Umbilical cord (tissue), 2 donors: Measurements from ENCODE around the gene ZIM2. TPM values are rescaled to one million over a fixed set of nuclear protein-coding genes. Genes with fewer than 3 reads are reported as not detected.
"Not testable (repeated sequence)": the region's sequence is repeated elsewhere in the genome, so short reads cannot be mapped to it uniquely, and the experiment has no call there.

Experiments
- DNase-seq: peaks from one replicate; pipeline ENCODE4 v3.0.0-alpha.2; 2015; ENCODE audit warnings: low spot score
- total RNA-seq: library from RNA; depleted of rRNA; stranded (reverse); fragments of >200 nt; gene quantifications from one replicate; pipeline ENCODE4 v1.2.3, GENCODE V29; 2014; ENCODE audit warnings: low replicate concordance; ENCODE audit not compliant: insufficient read depth

The ZIM2 gene
- total RNA-seq, result 24.1 TPM

DNA sequence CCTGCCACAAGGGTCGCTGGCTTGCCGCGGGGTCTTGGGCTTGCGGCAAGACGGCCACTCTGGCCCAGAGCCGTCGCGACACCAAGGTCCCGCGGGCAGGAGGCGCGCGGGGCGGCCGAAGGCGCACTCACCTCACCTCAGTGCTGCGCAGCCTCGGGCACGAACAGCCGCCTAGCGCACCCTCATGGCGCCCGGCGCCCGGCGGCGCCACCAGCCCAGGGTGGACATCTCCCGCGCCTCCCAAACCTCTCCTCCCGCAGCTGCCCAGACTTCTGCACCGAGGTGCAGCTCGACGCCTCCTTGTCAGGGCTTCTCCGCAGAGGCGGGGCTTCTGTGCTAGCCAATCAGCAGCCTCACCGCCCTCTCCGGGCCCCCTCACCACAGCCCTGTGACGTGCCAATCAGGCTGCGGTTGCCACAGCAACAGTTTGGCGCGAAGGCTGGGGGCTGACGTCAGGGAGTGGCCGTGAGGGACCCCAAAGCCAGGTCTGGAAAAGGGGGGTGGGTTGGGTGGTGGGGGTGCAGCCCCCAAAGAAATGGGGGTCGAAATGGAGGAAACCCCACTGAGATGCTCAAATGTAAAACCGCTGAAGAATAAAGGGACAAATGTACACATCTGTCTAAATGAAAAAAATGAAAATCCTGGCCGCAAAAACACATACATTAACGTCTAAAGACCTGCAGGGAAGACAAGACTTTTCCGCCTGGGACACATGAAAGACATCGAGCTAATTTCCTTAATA is at the start of gene ZIM2, which contains the start of gene PEG3:
Gene ZIM2 (minus strand): TSS at position 276 of the 742 bp plus-strand sequence. CDS start 16,449 bp downstream, outside the sequence.
Gene PEG3 (minus strand): TSS at position 276 of the 742 bp plus-strand sequence. CDS start 16,071 bp downstream, outside the sequence.
- peak; percentile 91 for DNase-seq

DNA sequence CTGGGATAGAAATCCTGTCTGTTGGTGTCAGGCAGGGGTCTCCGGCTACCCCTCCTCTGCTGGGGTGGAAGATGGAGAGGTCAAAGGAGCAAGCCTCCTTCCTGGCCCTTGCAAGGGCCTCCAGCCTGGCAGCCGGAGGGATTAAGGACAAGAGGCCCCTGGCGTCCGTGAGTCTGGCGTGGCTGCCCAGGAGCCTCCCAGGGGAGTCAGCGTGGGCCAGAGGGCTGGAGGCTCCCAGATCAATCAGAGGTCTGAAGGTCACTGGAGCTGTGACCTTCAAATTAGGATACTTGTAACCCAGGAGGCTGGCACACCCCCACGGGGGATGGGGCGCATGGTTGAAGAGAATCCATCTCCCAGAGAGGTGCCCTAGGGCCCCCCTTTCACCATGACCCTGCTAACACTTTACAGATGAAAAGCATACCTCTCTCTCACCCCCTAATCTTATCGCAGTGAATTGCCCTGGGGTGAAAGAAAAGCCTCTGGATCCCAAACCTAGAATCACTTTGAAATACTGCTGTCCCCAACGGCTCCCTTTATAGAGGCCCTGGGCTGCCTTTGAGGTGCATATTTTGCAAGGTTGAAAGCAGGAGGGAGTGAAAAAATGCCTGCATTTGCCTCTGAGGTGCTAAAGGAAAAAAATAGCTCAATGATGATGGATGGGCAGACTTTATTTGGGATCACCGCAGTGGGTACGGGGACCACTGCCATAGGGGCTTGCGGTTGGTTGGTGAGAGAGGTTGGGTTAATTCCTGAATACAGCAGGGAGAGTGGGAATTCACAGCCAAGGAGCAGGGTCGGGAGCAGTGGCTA is 44.9 kb upstream of the ZIM2 start:
- peak; percentile 57 for DNase-seq

DNA sequence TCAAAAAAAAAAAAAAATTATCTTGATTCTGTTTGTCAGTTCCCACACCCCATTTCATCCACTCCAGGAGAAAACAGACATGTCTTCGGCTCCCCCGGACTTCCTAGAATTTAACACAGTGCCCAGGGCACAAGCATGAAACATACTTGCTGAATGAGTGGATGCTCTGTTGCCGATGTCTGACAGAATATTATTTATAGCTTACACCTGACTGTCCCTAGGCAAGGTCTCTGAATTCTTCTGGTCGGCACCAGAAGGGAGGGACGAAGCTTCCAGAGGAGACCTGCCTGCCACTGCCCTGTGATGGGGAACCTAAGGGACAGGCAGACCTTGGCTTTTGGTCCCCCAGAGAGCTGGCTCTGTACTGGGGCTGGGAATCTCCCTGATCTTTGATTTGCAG is 43.9 kb upstream of the ZIM2 start:
- peak; percentile 46 for DNase-seq

DNA sequence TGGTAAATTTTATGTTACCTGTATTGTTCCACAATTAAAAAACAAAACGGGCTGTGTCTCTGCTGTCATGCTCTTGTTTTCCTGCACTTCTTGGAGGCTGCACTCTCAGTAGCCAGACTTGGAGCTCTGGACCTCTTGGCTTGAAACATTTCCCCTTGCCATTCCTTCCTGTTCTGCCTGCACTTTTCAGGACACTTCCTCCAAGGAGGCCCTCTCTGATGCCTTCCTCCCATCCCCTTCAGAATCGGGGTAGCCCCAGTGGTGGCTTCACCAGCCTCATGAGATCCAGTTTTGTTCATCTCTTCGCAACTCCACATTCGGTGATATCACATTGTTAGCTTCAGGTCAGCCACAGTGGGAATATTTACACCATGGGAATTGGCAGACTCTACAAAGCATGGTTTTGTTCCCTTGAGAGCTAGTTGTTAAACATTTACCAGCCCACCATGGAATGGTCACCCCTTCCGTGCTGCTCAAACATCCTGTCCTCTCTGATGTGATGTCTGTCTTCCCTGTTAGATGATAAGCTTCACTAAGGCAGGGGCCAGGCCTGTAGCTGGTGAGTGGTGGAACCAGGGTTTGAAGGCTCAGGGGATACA is 40.2 kb upstream of the ZIM2 start:
- no peak for DNase-seq

DNA sequence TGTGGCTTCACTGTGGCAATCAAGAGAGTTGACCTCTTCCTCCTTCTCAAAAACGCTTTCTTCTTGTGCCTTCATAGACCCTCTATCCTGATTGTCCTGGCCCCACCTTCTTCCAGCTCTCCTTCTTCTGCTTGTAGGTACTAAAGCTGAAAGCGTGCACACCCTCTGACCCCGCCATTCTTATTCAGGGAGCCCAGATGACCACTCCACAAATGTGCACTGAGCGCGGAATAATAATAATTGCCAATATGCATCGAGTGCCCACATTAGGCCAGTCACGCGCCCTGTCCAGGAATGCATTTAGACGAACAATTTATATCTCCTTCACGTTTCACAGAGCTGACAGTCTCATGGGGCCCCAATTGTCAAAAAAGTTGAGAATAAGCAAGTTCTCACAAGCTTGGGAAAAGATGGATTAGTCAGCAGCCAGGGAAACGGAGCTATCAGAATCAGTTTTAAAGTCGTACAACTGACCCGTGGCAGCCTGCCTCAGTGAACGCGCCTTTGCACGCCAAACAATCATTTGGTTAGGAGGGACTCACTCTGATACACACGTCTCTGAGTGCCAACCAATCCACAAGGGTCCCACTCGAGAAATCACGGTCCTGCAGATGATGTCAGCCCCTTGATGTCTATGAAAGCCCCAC is 36.7 kb upstream of the ZIM2 start:
- peak; percentile 40 for DNase-seq

DNA sequence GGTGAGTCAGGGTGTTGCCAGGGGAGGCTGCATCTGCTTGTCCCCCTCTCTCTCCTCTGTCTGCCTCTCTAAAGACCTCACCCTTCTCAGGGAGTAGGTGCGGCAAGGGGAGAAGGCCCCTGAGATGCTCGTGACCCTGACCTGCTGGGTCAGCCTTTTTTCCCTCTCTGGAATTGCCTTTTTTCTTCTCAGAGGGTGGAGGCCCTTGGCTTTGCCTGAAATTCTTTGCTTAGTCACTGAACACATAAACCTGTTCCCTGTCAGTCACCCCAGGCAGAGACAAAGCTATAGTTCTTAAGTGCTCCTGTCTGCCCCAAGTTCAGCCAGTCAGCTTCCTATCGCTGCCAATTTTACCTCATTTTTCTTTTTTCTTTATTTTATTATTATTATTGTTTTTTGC is 35.2 kb upstream of the ZIM2 start:
- no peak for DNase-seq

DNA sequence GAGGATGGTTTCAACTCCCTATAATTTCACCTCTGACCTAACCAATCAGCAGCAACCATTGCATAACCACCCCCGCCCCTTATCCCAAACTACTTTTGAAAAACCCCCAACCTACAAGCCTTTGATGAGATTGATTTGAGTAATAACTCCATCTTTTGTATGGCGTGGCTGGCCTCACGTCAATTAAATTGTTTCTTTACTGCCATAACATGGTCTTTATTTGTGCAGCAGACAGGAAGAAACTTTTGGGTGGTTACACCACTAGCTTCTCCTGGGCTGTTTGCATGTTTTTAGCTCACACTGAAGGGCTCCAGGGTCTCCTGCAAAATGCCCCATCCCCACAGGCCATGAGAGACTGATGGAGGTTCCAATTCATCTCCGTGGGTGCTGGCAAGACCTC is 34.0 kb upstream of the ZIM2 start:
- DNase-seq, result no peak

DNA sequence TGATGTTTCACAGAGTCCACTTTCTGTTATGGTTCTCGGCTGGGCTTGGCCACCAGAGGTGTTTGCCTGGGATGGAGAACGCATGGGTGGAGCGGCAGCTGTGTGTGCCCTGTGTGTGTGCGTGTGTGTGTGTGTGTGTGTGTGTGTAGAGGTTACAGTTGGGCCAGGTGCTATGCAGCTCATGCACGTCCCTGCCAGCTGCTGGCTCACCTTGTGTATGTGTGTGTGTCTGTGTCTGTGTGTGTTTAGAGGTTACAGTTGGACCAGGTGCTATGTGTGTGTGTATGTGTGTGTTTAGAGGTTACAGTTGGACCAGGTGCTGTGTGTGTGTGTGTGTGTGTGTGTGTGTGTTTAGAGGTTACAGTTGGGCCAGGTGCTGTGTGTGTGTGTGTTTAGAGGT is 33.0 kb upstream of the ZIM2 start:
- no peak for DNase-seq

DNA sequence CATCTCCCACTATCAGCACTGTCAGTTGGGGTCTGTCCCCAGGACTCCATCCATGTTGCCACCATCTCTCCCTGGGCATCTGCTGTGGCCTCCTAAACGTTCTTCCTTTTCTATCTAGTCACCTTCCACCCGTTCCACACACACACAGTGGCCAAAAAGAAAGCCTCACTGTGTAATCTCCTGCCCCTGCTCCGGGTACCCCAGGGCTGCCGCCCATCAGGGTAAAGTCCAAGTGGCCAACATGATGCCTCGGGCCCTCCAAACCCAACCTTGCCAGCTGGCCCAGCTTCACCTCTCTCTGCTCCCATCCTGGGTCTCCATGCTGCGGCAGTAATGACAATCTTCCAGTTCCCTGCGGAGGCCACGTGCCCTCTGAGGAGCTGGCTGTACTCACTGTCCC is 29.4 kb upstream of the ZIM2 start:
- no peak for DNase-seq

DNA sequence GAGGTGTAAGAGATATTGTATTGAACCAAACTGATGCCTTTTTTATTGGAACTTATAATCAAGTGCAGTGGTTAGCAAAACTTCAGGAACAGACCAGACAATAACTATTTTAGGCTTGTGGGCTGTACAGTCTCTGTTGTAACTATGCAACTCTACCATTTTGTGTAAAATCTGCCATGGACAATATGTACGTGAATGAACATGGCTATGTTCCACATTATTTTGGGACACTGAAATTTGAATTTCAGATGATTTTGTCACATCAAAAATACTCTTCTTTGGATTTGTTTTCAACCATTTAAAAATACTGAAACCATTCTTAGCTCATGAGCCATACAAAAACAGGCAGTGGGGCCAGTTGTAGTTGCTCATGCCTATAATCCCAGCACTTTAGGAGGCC is 27.9 kb upstream of the ZIM2 start:
- no peak for DNase-seq

DNA sequence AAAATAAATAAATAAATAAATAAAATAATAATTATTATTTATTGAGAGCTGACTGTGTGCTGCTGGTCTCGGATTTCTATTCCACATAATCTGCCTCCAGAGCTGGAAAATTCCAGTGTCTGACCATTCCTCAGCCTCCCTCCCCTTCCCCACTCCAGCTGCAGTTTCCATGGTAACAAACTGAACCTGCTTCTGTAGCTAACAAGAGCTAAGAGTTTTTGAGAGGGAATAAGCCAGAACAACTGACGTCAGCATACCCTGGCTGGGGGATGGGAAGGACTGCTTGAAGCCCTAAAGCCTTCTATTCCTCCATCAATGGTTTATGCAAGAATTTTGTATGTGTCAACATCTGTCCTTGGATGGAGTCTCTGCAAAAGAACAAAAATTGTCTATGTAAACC is 26.0 kb upstream of the ZIM2 start:
- peak; percentile 89 for DNase-seq

DNA sequence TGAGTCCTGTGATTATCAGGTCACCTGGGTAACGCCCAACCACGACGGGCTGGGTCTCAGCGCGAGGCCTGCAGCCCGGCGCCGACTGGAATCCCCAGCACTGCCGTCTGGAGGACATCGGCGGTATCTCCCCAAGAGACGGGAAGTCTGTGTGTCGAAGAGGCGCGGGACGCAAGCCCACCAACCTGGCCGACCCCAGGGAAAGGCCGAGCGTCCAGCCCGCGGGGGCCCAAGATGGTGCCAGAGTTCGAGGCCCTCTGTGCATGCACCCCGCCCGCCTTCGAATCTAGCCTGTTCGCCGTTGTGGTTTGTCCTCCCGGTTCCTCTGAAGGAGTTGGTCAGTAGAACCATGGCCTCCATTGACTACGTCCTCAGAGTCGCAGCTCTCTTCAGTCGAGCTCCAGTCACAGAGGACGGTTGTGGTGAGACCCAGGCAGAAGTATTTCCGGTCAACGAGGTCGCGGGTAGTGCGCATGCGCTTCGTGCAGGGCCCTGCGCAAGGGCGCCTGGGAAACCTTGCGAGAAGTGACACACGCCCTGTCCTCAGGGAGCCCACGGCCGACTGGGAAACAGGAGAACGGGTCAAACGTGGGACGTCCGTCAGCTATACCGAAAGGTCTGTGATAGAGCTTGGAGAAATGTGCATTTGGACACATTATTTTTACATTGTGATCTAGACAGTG is 24.1 kb upstream of the ZIM2 start:
- DNase-seq, result no peak

DNA sequence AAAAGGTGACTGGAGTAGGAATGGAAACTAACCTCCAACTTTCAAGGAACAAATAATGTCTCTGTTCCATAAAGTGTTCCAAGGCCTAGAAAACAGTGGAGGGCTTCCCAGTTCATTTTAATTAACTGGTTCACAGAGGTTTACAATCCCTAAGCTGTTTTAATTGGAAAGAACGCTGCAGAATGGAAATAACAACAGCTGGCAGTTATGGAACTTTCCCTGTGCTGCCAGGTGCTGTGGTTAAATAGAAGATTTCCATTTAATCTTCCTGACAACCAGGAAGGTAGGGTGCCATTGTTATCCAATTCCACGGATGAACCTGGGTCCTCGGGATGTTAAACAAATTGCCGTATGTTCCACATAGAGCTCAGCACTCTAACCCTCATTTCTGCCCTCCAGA is 22.2 kb upstream of the ZIM2 start:
- no peak for DNase-seq

DNA sequence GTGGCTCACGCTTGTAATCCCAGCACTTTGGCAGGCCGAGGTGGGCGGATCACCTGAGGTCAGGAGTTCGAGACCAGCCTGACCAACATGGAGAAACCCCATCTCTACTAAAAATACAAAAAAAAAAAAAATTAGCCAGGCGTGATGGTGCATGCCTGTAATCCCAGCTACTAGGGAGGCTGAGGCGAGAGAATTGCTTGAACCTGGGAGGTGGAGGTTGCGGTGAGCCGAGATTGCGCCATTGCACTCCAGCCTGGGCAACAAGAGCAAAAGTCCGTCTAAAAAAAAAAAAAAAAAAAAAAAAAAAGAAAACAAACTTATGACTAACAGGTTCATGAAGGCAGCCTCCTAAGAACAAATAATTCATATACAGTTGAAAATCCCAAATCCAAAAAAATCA is 19.9 kb upstream of the ZIM2 start:
- DNase-seq, result not testable (repeated sequence)

DNA sequence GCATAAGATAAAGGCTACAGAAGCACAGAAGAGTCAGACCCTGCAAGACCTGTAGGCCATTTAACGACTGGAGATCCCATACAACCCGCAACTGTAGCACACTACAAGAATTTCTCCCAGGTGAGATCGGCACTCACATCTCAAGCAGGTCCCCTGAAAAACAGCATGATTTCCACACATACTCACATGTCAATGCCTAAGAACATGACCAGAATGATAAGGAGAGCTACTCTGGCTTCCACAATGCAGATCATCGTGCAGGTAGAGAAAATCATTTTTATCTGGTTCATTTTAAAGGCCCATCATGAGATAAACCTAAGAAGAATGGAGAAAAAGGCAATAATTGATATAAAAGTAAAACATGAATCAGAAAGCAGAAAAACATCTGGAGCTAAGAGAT is 17.5 kb upstream of the ZIM2 start:
- DNase-seq, result no peak

DNA sequence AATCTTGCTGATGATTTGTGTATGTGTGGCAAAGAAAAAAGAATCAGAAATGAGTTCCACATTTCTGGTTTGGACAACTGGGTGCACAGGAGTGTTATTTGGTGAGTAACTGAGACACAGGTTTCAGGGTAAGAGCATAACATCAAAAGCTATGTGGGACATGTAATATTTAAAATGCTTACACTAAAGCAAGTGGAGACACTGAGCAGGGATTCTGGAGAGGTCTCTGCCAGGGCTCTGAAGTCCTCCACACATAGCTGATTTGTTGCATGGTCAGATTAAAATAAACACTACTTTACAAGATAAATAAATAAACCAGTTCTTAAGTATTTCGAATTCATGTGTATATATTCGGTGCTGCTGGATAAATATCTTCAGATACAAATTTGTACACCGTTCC is 16.3 kb upstream of the ZIM2 start:
- DNase-seq, result no peak

DNA sequence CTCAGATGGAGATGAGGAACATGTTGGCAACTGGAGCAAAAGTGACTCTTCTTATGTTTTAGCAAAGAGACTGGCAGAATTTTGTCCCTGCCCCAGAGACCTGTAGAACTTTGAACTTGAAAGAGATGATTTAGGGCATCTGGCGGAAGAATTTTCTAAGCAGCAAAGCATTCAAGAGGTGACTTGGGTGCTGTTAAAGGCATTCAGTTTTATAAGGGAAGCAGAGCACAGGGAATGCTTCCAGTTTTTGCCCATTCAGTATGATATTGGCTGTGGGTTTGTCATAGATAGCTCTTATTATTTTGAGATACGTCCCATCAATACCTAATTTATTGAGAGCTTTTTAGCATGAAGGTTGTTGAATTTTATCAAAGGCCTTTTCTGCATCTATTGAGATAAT is 11.8 kb upstream of the ZIM2 start:
- not testable (repeated sequence) for DNase-seq

DNA sequence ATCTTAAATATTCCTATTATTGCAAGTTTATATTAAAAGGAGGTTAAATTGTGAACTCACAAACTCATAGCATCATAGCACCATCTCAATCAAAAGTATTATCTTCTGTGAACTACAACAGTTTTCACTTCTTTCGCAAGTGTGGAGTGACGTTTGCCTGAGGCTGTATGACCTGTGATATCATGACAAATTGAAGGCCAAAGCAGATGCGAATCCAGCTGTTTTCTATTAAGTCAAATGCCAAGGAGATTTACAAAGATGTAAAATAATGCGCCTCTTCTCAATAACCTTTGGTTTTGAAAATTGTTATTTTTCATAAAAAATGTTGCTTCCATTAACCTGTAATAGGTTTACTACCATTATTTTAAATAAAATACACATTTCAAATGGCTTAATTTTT is 7.6 kb upstream of the ZIM2 start:
- no peak for DNase-seq

DNA sequence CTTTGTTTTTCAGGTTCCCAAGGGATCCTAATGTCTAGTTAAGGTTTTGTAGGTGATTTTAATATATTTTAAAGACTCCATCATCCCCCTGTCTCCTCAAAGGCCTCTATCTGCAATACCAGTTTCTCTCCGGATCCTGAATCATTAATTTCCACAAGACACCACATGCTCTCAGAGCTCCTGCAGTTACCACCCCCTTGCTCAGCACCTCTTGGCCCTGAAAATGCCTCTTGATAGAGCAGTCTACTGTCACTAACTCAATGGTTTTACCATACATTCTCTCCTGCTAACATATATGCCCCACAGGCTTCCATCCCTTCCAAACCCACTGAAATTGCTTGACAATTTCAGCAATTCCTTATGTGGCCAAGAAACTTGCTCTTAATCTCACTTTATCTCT is 1.9 kb upstream of the ZIM2 start:
- peak; percentile 21 for DNase-seq

DNA sequence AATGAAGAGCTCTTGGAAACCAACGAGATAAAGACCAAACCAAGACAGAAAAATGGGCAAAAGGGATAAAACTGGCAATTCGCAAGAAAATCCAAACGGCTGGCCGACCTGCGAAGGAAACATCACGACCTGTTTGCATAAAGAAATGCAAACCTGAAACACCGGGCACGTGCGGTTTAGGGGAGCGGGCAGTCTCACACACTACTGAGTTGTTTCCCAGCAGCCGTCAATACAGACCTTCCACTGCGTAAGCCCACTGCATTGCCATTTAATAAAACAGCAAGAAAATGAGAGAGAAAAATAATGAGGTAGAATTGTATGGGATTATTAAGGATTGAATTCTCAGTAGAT is 642 bp upstream of the ZIM2 start:
- DNase-seq, result no peak

DNA sequence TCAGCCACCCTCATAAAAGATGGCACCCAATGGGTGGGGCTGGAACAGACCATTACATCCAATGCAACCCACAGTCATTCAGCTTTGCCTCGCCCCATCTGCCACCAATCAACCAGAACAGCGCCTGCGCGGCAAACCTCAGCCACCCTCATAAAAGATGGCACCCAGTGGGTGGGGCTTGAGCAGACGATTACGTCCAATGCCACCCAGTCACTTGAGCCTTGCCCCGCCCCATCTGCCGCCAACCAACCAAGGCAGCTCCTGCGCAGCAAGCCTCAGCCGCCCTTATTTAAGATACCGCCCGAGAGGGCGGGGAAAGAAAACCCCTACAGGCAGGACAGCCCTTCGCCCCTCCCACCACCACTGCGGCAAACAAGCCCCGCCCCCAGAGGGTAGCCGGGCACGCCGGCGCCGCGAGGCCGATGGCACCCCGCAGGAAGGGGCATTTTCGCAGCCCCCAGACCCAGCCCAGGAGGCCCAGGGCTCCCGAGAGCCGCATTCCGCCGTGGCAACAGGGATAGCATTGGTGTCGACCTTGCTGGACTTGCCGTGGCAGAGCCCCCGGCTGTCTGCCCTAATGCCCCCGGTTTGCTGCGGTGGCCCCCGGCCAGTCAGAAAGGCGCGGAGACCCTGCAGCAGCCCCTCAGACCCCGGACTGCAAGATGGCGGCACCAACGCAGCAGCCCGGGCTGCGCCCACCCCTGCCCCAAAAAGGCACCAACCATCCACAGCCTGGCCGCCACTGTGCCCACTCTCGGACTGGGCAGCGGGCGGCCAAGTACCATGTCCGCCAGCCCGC is 675 bp downstream of the ZIM2 start:
- DNase-seq, result peak; percentile 99
